ENCODE measurements around the gene RTP3.
"Not testable (repeated sequence)": the region's sequence is repeated elsewhere in the genome, so short reads cannot be mapped to it uniquely, and the experiment has no call there.

RTP3 gene

DNA sequence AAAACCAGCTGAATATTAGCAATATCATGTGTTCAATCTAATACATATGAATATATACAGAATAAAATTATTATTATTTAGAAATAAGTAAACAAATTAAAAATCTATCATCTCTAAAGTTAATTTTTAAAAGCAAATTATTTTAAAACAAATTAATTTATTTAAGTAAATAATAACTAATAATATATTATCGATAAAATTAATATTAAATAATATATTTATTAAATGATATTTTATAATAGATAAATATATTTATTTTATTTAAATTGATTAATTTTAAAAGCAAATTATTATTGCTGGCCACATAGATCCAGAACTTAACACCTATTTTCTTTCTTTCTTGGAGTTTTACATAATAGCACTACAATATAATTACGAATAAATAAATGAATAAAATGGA lies 22.2 kb downstream of the RTP3 start:
- TF ChIP-seq, protein P1, sequence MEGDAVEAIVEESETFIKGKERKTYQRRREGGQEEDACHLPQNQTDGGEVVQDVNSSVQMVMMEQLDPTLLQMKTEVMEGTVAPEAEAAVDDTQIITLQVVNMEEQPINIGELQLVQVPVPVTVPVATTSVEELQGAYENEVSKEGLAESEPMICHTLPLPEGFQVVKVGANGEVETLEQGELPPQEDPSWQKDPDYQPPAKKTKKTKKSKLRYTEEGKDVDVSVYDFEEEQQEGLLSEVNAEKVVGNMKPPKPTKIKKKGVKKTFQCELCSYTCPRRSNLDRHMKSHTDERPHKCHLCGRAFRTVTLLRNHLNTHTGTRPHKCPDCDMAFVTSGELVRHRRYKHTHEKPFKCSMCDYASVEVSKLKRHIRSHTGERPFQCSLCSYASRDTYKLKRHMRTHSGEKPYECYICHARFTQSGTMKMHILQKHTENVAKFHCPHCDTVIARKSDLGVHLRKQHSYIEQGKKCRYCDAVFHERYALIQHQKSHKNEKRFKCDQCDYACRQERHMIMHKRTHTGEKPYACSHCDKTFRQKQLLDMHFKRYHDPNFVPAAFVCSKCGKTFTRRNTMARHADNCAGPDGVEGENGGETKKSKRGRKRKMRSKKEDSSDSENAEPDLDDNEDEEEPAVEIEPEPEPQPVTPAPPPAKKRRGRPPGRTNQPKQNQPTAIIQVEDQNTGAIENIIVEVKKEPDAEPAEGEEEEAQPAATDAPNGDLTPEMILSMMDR (IDR thresholded peaks at IDR 0.05; ENCODE audit: insufficient read depth, low read length, poor library complexity, severe bottlenecking): no peak
- Histone ChIP-seq H3K36me3 (ENCODE audit: control insufficient read depth, insufficient read depth, low read length) (no peaks in the 10 kb centered on the region), H3K27me3 (replicated peaks; ENCODE audit: control insufficient read depth, insufficient read depth, low read length) (no peaks in the 10 kb centered on the region), H3K4me3 (replicated peaks; ENCODE audit: low read depth, low read length) (no peak overlapping the region)
- no peak for DNase-seq (ENCODE audit: extremely low read depth, insufficient read length)

- no peaks in the 10 kb centered on the region for H3K36me3 ChIP-seq (ENCODE audit: control insufficient read depth, insufficient read depth, low read length)
- TF ChIP-seq, protein P1 (IDR thresholded peaks at IDR 0.05; ENCODE audit: insufficient read depth, low read length, poor library complexity, severe bottlenecking): no peak
Measured at GRCh38 chr3:46520531-46520930, 22.8 kb downstream of the RTP3 start.

DNA sequence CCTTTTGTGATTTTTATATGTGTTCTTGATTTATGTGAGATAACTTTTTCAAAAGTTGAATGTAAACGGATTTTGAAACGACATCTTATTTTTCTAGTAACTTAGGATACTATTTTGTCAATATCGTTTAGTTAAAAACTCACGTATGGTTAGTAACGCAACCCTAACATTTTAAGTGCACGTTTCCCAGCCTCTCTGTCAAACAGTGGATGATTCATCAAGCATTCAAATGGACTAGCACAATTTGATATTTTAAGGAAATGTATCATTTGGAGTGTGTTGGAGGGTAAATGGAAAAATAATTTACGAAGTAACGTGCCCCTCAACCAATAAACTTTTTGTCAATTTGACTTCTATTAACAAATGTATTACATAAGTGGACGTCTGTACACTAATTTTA lies 23.3 kb downstream of the RTP3 start:
- TF ChIP-seq, protein P1 (IDR thresholded peaks at IDR 0.05; ENCODE audit: insufficient read depth, low read length, poor library complexity, severe bottlenecking): no peak
- Histone ChIP-seq H3K36me3 (ENCODE audit: control insufficient read depth, insufficient read depth, low read length) (no peaks in the 10 kb centered on the region), H3K4me3 (replicated peaks; ENCODE audit: low read depth, low read length) (no peak overlapping the region), H3K27me3 (replicated peaks; ENCODE audit: control insufficient read depth, insufficient read depth, low read length) (no peaks in the 10 kb centered on the region)
- DNase-seq (ENCODE audit: extremely low read depth, insufficient read length): no peak

More at GRCh38 chr3:46520531-46520930, 22.8 kb downstream of the RTP3 start:
- Histone ChIP-seq H3K4me3 (replicated peaks; ENCODE audit: low read depth, low read length) (no peak overlapping the region), H3K27me3 (replicated peaks; ENCODE audit: control insufficient read depth, insufficient read depth, low read length) (no peaks in the 10 kb centered on the region)
- DNase-seq (ENCODE audit: extremely low read depth, insufficient read length): no peak

- H3K27me3 ChIP-seq (replicated peaks; ENCODE audit: control insufficient read depth, insufficient read depth, low read length); DNase-seq (ENCODE audit: extremely low read depth, insufficient read length); H3K36me3 ChIP-seq (ENCODE audit: control insufficient read depth, insufficient read depth, low read length); H3K4me3 ChIP-seq (replicated peaks; ENCODE audit: low read depth, low read length): not testable (repeated sequence)
Measured at GRCh38 chr3:46522201-46522600, 24.4 kb downstream of the RTP3 start.

DNA sequence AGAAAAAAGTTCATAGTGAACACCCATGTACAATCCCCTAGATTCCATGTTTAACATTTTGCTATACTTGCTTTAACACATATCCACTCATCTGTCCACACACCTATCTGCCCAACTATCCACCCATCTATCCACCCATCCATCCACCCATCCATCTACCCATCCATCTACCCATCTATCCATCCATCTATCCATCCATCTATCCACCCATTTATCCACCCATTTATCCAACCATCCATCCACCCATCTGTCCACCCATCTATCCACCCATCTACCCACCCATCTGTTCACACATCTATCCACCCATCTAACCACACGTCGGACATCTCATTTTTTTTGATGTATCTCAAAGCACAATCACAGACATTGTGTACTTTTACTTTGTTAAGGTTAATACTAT lies 25.8 kb downstream of the RTP3 start:
- DNase-seq (ENCODE audit: extremely low read depth, insufficient read length): no peak
- TF ChIP-seq, protein P1 (IDR thresholded peaks at IDR 0.05; ENCODE audit: insufficient read depth, low read length, poor library complexity, severe bottlenecking): no peak
- no peak overlapping the region for H3K4me3 ChIP-seq (replicated peaks; ENCODE audit: low read depth, low read length)

GRCh38 chr3:46524008-46524407 lies 26.2 kb downstream of the RTP3 start:
- Histone ChIP-seq H3K36me3 (ENCODE audit: control insufficient read depth, insufficient read depth, low read length) (no peaks in the 10 kb centered on the region), H3K27me3 (replicated peaks; ENCODE audit: control insufficient read depth, insufficient read depth, low read length) (no peaks in the 10 kb centered on the region), H3K4me3 (replicated peaks; ENCODE audit: low read depth, low read length) (no peak overlapping the region)
- TF ChIP-seq, protein P1 (IDR thresholded peaks at IDR 0.05; ENCODE audit: insufficient read depth, low read length, poor library complexity, severe bottlenecking): no peak
- no peak for DNase-seq (ENCODE audit: extremely low read depth, insufficient read length)

More for the DNA sequence above, 25.8 kb downstream of the RTP3 start:
- Histone ChIP-seq H3K27me3 (replicated peaks; ENCODE audit: control insufficient read depth, insufficient read depth, low read length) (no peaks in the 10 kb centered on the region), H3K36me3 (ENCODE audit: control insufficient read depth, insufficient read depth, low read length) (no peaks in the 10 kb centered on the region)
